Left ventricle myocardium inferior (tissue), 1 donor: Measurements from ENCODE around the gene ACE2. TPM values are rescaled to one million over a fixed set of nuclear protein-coding genes. Genes with fewer than 3 reads are reported as not detected.

Experiments used
- DNase-seq: peaks from one replicate; pipeline ENCODE4 v3.0.0-alpha.2; 2020
- H3K27ac ChIP-seq: fragments of 200-600 bp; replicated peaks from 2 replicates; pipeline ENCODE4 v1.8.0; 2021
- H3K27me3 ChIP-seq: fragments of 200-600 bp; 2 replicates; pipeline ENCODE4 v1.8.0; 2021; ENCODE audit warnings: low read depth
- H3K36me3 ChIP-seq: fragments of 200-600 bp; 2 replicates; pipeline ENCODE4 v1.8.0; 2021
- H3K4me1 ChIP-seq: fragments of 200-600 bp; 2 replicates; pipeline ENCODE4 v1.8.0; 2021
- H3K4me3 ChIP-seq: fragments of 200-600 bp; 2 replicates; pipeline ENCODE4 v1.8.0; 2021; ENCODE audit warnings: mild to moderate bottlenecking, moderate library complexity
- H3K9me3 ChIP-seq: fragments of 200-600 bp; replicated peaks from 2 replicates; pipeline ENCODE4 v1.8.0; 2021
- intact Hi-C: fragments of 100-400 bp; cut with micrococcal nuclease; formaldehyde crosslinking; loops from one replicate; pipeline ENCODE4 v1.11.0; 2022
- total RNA-seq: library from RNA; stranded (reverse); fragmentation: NEBNext Ultra II Directional; extraction: Animal tissue kit (Norgen Biotek cat#: 25700); gene quantifications from one replicate; pipeline ENCODE4 v1.2.1, GENCODE V29; 2021
- TF ChIP-seq, protein P1 (sequence below): fragments of 200-600 bp; IDR thresholded peaks from 2 replicates; pipeline ENCODE4 v1.8.0; 2021; ENCODE audit warnings: antibody characterized with exemption, mild to moderate bottlenecking, borderline replicate concordance
- donor health status: DM: no; HTN: yes; CAD: no; lungs with severe emphysema.

ACE2 gene
- total RNA-seq, 1 donor from 2014 or later, result 14.0 TPM

DNA sequence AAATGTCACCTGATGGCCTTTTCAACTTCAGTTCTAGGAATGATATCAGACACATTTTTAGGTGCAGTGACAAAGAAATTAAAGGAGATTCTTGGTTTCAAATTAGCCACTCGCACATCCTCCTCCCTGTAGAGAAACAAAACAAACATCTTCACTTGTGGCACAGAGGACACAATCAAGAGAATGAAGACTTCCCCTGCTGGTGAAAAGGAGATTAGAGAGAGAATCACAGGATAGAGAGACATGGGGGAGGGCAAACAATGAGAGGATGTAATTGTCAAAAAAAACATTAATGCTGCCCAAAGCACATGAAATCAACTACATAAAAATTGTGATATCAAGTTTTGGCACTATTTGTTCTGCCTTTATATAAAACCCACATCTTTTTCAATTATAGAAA lies 34.5 kb downstream of the ACE2 start:
- intact Hi-C loops, result loop anchor here (10.0 kb wide), 1 partner anchor 71 kb away; the partner anchor contains the start of gene PIR
- DNase-seq, result no peak
- Histone ChIP-seq H3K4me1 (peaks cover 4% of the 10 kb centered on the region), H3K27me3 (no peaks in the 10 kb centered on the region), H3K4me3 (no peak overlapping the region), H3K9me3 (no peaks in the 10 kb centered on the region), H3K36me3 (no peaks in the 10 kb centered on the region), H3K27ac (no peak overlapping the region)
- TF ChIP-seq, protein P1, sequence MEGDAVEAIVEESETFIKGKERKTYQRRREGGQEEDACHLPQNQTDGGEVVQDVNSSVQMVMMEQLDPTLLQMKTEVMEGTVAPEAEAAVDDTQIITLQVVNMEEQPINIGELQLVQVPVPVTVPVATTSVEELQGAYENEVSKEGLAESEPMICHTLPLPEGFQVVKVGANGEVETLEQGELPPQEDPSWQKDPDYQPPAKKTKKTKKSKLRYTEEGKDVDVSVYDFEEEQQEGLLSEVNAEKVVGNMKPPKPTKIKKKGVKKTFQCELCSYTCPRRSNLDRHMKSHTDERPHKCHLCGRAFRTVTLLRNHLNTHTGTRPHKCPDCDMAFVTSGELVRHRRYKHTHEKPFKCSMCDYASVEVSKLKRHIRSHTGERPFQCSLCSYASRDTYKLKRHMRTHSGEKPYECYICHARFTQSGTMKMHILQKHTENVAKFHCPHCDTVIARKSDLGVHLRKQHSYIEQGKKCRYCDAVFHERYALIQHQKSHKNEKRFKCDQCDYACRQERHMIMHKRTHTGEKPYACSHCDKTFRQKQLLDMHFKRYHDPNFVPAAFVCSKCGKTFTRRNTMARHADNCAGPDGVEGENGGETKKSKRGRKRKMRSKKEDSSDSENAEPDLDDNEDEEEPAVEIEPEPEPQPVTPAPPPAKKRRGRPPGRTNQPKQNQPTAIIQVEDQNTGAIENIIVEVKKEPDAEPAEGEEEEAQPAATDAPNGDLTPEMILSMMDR, result no peak

DNA sequence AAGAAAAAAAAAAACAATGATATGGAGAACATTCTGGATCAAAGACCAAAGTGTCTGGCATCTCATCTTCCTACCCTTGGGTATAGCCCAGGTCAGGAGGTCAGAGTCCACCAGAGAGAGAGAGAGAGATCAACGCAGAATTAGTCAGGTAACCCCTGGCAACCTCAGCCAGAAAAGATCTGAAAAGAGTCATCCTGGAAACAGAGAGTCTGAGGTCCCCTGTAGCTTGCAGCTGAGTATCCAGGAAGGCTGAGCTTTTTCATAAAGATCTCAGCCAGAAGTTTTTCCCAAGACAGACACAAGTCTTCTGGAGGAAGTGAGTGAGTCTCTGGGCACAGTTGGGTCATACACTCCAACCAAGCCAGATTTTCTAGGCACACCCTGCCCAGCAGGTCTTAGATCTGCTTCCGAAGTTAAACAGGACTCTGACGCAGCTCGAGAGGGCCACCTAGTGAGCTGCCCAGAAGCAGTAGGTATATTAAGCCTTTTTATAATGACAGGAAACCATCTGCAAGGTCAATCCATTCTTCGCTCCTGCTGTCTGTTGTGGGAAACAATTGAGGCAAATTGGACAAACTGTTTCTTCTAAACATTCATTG lies 35.7 kb downstream of the ACE2 start:
- DNase-seq, result peak; percentile 40
- intact Hi-C loops, result loop anchor here (10.0 kb wide), 1 partner anchor 70 kb away; the partner anchor contains the start of gene PIR
- no peak overlapping the region for H3K4me3 ChIP-seq
- no peaks in the 10 kb centered on the region for H3K27me3 ChIP-seq
- TF ChIP-seq, protein P1, result peak; percentile 66
- H3K27ac ChIP-seq, result no peak overlapping the region
- H3K36me3 ChIP-seq, result no peaks in the 10 kb centered on the region
- H3K4me1 ChIP-seq, result peaks cover 4% of the 10 kb centered on the region
- H3K9me3 ChIP-seq, result no peaks in the 10 kb centered on the region

DNA sequence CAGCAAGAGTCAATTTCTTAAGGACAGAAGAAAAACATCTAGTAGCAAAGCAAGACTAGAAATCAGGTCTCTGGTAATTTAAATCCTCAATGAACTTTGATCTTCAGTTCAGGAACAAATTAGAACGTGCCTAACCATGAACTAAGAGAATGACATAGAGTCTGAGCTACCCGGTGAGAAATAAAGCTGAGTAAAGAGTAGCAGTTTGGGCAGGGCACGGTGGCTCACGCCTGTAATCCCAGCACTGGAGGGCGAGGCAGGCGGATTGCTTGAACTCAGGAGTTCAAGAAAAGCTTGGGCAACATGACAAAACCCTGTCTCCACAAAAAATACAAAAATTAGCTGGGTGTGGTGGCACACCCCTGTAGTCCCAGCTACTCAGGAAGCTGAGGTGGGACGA lies 37.7 kb downstream of the ACE2 start:
- intact Hi-C loops, result loop anchor here (10.0 kb wide), 1 partner anchor 68 kb away; the partner anchor contains the start of gene PIR
- Histone ChIP-seq H3K36me3 (no peaks in the 10 kb centered on the region), H3K27me3 (no peaks in the 10 kb centered on the region), H3K27ac (no peak overlapping the region), H3K4me3 (no peak overlapping the region), H3K9me3 (no peaks in the 10 kb centered on the region), H3K4me1 (peaks cover 4% of the 10 kb centered on the region)
- TF ChIP-seq, protein P1, result no peak
- DNase-seq, result no peak

DNA sequence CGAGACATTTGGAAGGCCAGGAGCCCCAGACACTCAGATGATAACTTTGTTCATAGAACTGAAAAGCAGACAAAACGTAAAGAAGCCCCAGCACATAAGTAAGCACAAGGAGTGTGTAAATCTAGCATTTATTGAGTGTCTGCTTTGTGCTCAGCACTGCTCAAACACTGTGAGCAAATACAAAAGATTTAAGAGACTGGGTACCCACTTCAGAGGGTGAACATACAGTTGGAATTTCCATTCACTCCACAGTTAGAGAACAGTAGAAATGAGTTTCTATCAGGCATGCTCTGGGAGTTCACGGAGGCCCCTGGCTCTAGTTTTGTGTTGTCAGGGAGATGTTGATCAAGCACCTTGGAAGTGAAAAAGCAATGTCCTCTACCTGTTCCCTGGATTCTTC lies 39.8 kb downstream of the ACE2 start:
- Histone ChIP-seq H3K4me1 (peaks cover 4% of the 10 kb centered on the region), H3K27ac (no peak overlapping the region), H3K36me3 (no peaks in the 10 kb centered on the region), H3K4me3 (no peak overlapping the region), H3K27me3 (no peaks in the 10 kb centered on the region), H3K9me3 (no peaks in the 10 kb centered on the region)
- DNase-seq, result no peak
- intact Hi-C loops, result loop anchor here (10.0 kb wide), 1 partner anchor 66 kb away; the partner anchor contains the start of gene PIR
- TF ChIP-seq, protein P1, result no peak

DNA sequence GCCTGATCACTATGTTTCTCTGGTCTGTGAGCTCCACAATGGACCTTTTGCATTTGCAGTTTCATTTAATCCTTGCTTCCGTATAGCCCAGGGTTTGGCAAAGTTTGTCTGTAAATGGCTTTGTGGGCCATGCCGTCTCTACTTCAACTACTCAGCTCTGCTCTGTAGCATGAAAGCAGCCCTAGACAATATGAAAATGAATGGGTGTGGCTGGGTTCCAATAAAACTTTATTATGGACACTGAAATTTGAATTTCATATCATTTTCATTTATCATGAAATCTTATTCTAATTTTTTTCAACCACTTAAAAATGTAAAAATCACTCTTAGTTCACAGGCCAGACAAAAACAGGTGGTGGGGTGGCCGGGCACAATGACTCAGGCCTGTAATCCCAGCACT lies 41.5 kb downstream of the ACE2 start:
- H3K4me3 ChIP-seq, result no peak overlapping the region
- no peak overlapping the region for H3K27ac ChIP-seq
- no peaks in the 10 kb centered on the region for H3K36me3 ChIP-seq
- no peaks in the 10 kb centered on the region for H3K4me1 ChIP-seq
- TF ChIP-seq, protein P1, result no peak
- H3K27me3 ChIP-seq, result no peaks in the 10 kb centered on the region
- intact Hi-C loops, result no loop called here
- DNase-seq, result no peak
- no peaks in the 10 kb centered on the region for H3K9me3 ChIP-seq
